ENCODE data around the gene KCNQ1. TPM values are rescaled to one million over a fixed set of nuclear protein-coding genes. Genes with fewer than 3 reads are reported as not detected.
"Not testable (repeated sequence)": the region's sequence is repeated elsewhere in the genome, so short reads cannot be mapped to it uniquely, and the experiment has no call there.

The KCNQ1 gene
- total RNA-seq, 2 donors from 2014 or later, result 38.9 to 46.1 TPM

DNA sequence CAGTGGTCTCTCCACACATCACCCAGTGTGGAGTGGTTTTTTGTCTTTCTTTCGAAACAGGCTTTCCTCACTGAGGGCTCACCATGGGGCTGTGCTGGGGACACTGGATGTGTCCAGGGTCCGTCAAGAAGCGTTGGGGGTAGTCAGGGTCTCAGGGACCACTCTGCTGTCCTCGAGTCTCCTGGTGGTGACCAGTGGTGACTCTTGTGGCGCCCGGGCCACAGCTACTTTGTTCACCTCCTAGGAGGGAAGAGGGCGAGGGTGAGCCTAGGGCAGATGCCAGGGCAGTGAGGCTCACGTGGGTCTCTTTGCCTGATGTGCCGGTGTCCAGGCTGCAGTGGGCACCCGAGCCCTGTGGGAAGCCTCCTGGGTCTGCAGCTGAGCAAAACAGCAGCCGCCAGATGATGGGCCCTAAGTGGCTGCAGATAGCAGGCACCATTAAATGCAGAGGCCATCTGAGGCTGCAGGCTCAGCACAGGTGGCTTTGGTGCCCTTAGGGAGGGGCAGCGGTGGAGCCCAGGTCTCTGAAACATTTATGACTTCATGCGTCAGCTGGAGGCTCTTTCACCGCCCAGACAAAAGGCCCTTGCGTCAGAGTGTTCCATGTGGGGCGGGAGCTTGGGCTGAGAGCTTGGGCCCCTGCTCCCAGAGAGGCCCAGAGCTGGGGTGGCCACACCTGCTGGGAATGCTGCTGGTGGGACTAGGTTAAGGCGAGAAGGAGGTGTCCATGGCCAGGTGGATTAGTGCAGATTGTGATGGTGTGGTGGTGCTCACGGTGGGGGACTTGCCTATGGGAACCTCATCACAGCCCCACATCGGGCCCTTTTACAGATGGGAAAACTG lies 29.5 kb downstream of the KCNQ1 start:
- Histone ChIP-seq H3K27me3 (no peaks in the 10 kb centered on the region), H3K4me3 (no peak overlapping the region), H3K9me3 (peaks cover 0 to 3% (median 0%) of the 10 kb centered on the region in 3 donors), H3K27ac (peak overlapping the region in 2 of 4 donors; percentile 13 to 21), H3K36me3 (replicated peaks in 1 of 2; ENCODE audit: insufficient read depth in 1 of 2, low read depth in 2 of 2) (no peaks in the 10 kb centered on the region), H3K4me1 (peaks cover 10% of the 10 kb centered on the region)
- peak in 2 of 4 donors; percentile 66 to 68 for DNase-seq
- 86 to 96% methylated on average over 8 to 15 of the region's 19 CpGs for WGBS, 2 donors
- intact Hi-C loops (cut with DNase I), result no loop called here
- TF ChIP-seq, protein P1, sequence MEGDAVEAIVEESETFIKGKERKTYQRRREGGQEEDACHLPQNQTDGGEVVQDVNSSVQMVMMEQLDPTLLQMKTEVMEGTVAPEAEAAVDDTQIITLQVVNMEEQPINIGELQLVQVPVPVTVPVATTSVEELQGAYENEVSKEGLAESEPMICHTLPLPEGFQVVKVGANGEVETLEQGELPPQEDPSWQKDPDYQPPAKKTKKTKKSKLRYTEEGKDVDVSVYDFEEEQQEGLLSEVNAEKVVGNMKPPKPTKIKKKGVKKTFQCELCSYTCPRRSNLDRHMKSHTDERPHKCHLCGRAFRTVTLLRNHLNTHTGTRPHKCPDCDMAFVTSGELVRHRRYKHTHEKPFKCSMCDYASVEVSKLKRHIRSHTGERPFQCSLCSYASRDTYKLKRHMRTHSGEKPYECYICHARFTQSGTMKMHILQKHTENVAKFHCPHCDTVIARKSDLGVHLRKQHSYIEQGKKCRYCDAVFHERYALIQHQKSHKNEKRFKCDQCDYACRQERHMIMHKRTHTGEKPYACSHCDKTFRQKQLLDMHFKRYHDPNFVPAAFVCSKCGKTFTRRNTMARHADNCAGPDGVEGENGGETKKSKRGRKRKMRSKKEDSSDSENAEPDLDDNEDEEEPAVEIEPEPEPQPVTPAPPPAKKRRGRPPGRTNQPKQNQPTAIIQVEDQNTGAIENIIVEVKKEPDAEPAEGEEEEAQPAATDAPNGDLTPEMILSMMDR (IDR thresholded peaks at IDR 0.05), result no peak
- TF ChIP-seq POLR2A (IDR thresholded peaks at IDR 0.05), result no peak
- ATAC-seq, result peak; percentile 52

DNA sequence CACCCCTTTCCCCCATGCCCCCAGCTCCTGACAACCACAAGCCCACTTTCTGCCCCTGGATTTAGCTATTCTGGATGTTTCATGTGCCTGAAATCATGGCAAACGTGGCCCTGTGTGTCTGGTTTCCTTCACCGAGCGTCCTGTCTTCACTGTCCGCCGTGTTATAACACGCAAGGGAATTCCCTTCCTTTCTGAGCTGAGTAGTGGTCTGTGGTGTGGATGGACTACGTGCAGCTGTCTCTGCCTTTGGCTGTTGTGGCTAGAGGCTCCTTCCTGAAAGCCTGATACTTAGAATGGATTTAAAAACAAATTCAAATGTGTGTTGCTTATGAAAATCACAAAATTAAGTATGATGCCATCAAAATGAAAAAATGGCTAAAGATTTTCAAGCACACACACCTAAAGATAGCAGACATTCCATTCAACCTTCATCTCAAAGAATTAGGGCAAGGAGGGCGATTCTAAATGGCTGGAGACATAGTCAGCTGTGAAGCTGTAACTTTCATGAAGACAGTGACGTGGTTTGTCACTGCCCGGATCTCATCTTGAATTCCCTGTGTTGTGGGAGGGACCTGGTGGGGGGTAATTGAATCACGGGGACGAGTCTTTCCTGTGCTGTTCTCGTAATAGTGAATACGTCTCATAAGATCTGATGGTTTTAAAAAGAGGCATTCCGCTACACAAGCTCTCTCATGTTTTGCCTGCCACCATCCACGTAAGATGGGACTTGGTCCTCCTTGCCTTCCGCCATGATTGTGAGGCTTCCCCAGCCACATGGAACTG lies 30.5 kb downstream of the KCNQ1 start:
- peaks cover 0 to 5% (median 0%) of the 10 kb centered on the region in 3 donors for H3K9me3 ChIP-seq
- H3K27ac ChIP-seq, result no peak overlapping the region
- intact Hi-C loops (cut with DNase I), result no loop called here
- H3K27me3 ChIP-seq, result no peaks in the 10 kb centered on the region
- no peaks in the 10 kb centered on the region for H3K36me3 ChIP-seq (replicated peaks in 1 of 2; ENCODE audit: insufficient read depth in 1 of 2, low read depth in 2 of 2)
- no peak overlapping the region for H3K4me3 ChIP-seq
- DNase-seq, result no peak
- no peak for ATAC-seq
- H3K4me1 ChIP-seq, result peaks cover 10% of the 10 kb centered on the region
- no peak for TF ChIP-seq POLR2A (IDR thresholded peaks at IDR 0.05)
- TF ChIP-seq, protein P1 (IDR thresholded peaks at IDR 0.05), result no peak
- WGBS, 2 donors, result 83 to 90% methylated on average over 17 of the region's 17 CpGs

DNA sequence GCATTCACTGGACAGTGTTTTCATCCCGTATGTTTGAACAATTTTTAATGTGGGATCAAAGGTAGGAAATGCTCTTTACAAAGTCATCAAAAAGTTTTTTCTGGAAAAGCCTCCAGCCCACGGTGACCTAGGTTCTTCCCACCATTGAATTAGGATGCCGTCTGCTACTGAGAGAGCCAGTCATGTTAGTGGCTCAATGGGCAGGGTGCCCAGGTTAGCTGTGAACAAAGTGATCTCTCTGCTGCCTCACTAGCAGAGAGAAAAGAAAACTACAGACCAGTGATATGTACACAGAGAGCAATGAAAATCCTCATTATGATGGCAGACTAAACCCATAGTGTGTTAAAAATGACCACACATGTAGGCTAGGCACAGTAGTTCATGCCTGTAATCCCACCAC lies 32.4 kb downstream of the KCNQ1 start:
- peak in 2 of 4 donors; percentile 49 to 60 for DNase-seq
- H3K27ac ChIP-seq, result no peak overlapping the region
- H3K4me1 ChIP-seq, result peaks cover 12% of the 10 kb centered on the region
- H3K9me3 ChIP-seq, result peaks cover 0 to 5% (median 0%) of the 10 kb centered on the region in 3 donors
- no peak for ATAC-seq
- intact Hi-C loops (cut with DNase I), result no loop called here
- H3K4me3 ChIP-seq, result no peak overlapping the region
- TF ChIP-seq, protein P1 (IDR thresholded peaks at IDR 0.05), result no peak
- no peak for TF ChIP-seq POLR2A (IDR thresholded peaks at IDR 0.05)
- no peaks in the 10 kb centered on the region for H3K36me3 ChIP-seq (replicated peaks in 1 of 2; ENCODE audit: insufficient read depth in 1 of 2, low read depth in 2 of 2)
- H3K27me3 ChIP-seq, result no peaks in the 10 kb centered on the region
- WGBS, 2 donors, result 63 to 69% methylated on average over 3 of the region's 3 CpGs

DNA sequence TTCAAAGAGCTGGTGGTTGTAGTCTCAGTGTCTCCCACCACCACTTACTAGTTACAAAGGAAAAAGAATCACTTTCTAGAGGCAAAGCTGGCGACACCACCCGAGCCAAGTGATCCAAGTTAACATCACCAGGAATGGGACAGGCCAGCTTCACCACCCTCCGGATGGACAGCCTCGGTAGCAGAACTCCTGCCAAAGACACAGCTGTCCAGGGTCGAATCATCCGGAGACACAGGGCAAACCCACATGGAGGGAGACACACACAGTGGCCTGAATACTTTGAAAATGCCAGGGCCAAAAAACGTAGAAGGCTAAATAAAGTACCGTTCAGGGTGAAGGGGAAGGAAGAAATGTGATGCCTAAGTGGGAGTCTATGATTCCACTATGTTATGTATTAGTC lies 33.1 kb downstream of the KCNQ1 start:
- H3K27me3 ChIP-seq, result no peaks in the 10 kb centered on the region
- no peak for ATAC-seq
- DNase-seq, result no peak
- H3K4me1 ChIP-seq, result peaks cover 19% of the 10 kb centered on the region
- H3K9me3 ChIP-seq, result peaks cover 0 to 5% (median 0%) of the 10 kb centered on the region in 3 donors
- H3K27ac ChIP-seq, result no peak overlapping the region
- 85 to 88% methylated on average over 8 of the region's 8 CpGs for WGBS, 2 donors
- intact Hi-C loops (cut with DNase I), result no loop called here
- no peaks in the 10 kb centered on the region for H3K36me3 ChIP-seq (replicated peaks in 1 of 2; ENCODE audit: insufficient read depth in 1 of 2, low read depth in 2 of 2)
- TF ChIP-seq, protein P1 (IDR thresholded peaks at IDR 0.05), result no peak
- no peak for TF ChIP-seq POLR2A (IDR thresholded peaks at IDR 0.05)
- no peak overlapping the region for H3K4me3 ChIP-seq

DNA sequence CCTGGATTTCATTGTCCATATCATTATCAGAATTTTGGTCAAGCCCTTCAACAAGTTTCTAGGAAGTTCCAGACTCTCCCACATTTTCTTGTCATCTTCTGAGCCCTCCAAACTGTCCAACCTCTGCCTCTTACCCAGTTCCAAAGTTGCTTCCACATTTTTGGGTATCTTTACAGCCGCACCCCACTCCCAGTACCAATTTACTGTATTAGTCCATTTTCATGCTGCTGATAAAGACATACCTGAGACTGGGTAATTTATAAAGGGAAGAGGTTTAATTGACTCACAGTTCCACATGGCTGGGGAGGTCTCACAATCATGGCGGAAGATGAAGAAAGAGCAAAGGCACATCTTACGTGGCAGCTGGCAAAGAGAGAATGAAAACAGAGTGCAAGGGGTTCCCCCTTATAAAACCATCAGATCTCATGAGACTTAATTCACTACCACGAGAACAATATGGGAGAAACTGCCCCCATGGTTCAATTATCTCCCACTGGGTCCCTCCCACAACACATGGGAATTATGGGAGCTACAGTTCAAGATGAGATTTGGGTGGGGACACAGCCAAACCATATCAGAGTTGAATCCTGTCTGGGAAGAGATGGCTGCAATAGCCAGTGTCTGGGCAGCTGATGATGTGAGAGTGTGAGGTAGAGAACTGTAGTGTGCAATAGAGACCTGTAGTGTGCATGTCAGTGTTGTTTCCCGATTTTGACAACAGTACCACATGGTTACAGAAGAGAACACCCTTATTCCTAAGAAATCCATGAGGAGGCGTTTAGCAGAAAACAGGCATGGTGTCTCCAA lies 35.5 kb downstream of the KCNQ1 start:
- H3K27ac ChIP-seq; H3K9me3 ChIP-seq; H3K27me3 ChIP-seq; H3K36me3 ChIP-seq (replicated peaks in 1 of 2; ENCODE audit: insufficient read depth in 1 of 2, low read depth in 2 of 2); intact Hi-C loops (cut with DNase I); DNase-seq; H3K4me3 ChIP-seq; ATAC-seq: not testable (repeated sequence)
- H3K4me1 ChIP-seq, result peaks cover 26% of the 10 kb centered on the region
- 63 to 77% methylated on average over 6 of the region's 6 CpGs for WGBS, 2 donors

Data from body of pancreas (tissue), 4 donors.